IPS-11a (cell line): ENCODE results near the gene SNRPD1.
A peak's percentile ranks its signal among the peaks of the same experiment; 100 is the strongest.
"Not testable (repeated sequence)": the region's sequence is repeated elsewhere in the genome, so short reads cannot be mapped to it uniquely, and the experiment has no call there.

Experiments used
- H3K4me3 ChIP-seq: one replicate; pipeline ENCODE4 v1.5.1; 2013; ENCODE audit warnings: low read depth, low read length, control low read depth

SNRPD1 gene

DNA sequence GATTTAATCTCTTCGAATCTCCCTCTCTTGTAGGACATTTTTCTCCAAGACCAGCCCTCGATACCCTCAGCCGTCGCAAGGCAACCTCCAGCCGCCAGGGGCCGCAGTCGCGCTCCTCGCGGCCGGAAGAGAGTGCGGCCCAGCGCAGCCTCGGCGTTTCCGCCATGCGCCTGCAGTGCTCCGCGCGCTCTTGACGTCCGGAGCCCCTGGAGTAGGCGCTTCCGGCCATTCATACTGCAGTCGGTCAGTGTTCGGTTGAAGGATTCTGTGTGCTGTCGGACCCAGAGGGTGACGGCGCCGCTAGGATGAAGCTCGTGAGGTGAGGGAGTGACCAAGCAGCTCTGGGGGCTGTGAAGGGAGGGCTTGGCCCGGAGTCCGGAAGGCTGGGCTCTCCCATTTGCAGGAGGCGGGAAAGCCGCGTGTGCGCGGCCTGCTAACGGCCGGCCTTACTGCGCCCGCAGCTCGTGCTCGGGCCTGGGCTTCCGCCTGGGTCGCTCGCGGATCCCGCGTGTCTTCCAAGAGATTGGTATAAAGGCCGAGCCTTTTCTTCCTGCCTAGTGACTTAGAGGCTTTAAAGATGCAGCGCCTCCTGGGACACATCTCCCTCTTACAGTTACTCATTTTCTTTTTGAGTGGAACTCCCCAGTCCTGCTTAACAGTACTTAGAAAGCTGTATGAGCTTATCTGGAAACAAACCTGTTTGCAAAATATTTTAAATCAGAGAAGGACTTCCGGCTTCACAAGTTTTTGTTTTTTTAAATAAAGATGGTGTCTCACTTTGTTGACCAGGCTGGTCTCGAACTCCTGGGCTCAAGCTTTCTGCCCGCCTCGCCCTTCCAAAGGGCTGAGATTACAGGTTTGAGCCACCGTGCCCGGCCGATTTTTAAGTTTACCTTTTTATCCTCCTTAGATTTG lies at the start of gene SNRPD1:
Gene SNRPD1 (plus strand): TSS at position 190 of the 915 bp plus-strand sequence. CDS start 116 bp downstream, at position 306.
- peak within 1 kb of the TSS; percentile 97 for H3K4me3 ChIP-seq

DNA sequence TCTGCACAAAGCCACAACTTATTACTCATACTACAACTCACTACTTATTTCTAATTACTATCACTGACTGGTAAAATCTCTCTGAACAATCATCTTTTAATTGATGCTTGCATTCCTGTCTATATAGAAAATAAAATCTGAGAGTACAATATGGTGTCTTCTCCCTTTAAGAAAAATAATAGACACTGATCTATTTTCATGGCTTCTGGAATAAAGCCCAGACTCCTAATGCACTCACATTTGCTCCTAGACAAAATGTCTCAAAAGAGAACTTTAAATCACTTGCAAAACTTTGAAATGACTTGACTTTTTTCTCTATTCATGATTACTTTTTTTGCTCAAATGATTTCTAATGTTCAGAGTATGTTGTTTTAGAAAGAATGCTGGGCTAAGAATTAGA lies 40.3 kb upstream of the SNRPD1 start:
- no peak overlapping the region for H3K4me3 ChIP-seq

DNA sequence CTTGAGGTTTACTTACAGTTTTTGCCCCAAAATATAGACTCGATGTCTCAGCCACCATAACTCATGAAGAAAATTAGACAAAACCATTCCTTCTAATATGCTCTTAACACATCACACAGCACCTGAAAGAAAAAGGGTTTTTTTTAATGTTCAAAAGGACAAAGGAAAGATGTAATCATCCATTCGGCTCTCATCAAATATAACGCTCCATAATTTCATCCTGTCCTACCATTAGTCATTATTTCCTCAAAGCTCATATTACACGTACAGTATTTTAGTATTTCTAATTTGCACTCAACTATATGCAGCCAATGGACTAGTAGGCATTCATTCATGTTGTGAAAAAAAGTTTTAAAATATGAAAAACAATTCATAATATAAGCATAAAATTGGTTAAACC lies 36.5 kb upstream of the SNRPD1 start:
- H3K4me3 ChIP-seq = no peak overlapping the region

DNA sequence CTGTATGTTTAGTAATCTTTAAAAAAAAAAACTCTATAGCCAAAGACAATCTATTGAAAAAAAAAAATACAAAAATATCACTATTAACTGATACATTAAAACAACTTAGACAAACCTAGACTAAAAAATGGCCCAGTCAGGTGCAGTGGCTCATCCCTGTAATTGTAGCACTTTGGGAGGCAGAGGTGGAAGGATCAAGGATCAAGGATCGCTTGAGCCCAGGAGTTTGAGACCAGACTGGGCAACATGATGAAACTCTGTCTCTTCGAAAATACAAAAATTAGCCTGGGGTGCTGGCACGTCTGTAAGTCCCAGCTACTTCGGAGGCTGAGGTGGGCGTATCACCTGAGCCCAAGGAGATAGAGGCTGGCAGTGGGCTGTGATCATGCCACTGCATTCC lies 27.7 kb upstream of the SNRPD1 start:
- H3K4me3 ChIP-seq = no peak overlapping the region

DNA sequence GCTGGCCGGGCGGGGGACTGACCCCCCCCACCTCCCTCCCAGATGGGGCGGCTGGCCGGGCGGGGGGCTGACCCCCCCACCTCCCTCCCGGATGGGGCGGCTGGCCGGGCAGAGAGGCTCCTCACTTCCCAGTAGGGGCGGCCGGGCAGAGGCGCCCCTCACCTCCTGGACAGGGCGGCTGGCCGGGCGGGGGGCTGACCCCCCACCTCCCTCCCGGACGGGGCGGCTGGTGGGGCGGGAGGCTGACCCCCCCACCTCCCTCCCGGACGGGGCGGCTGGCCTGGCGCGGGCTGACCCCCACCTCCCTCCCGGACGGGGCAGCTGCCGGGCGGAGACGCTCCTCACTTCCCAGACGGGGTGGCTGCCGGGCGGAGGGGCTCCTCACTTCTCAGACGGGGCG lies 19.8 kb upstream of the SNRPD1 start:
- H3K4me3 ChIP-seq = not testable (repeated sequence)

DNA sequence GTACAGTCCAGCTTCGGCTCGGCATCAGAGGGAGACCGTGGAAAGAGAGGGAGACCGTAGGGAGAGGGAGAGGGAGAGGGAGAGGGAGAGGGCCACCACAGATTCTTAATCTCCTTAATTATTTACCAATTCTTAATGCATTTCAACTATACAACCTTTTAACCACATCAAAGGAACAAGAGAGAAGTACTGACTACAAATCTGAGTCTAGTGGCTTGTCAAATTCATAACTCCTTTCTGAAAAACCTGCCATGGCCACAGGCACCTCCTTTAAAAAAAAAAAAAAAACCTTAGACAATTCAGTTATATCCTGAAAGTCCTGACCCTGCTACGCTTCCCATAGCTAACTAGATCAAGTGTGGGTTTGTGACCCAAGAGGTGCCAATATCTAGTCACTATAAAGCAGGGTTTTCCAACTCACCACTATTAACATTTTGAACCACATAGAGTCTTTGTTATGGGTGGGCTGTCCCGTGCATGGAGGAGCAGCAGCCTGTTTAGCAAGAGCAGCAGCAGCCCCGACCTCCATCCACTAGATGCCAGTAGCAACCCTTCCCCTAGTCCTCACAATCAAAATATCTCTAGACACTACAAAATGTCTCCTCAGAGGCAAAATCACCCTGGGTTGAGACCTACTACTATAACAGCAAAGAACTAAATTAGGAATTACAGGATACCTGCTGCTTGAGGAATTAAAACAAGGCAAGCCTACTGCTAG lies 18.4 kb upstream of the SNRPD1 start:
- no peak overlapping the region for H3K4me3 ChIP-seq

DNA sequence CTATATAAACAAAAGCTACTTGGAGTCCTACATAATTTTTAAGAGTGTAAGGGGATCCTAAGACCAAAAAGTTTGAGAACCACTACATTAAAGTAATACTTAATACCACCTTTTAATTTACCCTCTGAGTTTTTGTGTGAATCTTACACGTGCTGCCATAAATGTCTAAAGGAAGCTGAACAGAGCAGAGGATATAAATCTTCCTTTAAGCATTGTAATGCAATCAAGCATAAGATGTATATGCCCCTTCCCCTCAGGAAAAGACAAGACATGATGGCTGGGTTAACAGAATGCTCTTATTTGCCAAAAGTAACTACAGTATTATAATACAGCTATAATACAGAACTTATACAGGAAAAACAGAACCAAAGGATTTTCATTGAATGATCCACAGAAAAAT lies 14.5 kb upstream of the SNRPD1 start:
- no peak overlapping the region for H3K4me3 ChIP-seq

DNA sequence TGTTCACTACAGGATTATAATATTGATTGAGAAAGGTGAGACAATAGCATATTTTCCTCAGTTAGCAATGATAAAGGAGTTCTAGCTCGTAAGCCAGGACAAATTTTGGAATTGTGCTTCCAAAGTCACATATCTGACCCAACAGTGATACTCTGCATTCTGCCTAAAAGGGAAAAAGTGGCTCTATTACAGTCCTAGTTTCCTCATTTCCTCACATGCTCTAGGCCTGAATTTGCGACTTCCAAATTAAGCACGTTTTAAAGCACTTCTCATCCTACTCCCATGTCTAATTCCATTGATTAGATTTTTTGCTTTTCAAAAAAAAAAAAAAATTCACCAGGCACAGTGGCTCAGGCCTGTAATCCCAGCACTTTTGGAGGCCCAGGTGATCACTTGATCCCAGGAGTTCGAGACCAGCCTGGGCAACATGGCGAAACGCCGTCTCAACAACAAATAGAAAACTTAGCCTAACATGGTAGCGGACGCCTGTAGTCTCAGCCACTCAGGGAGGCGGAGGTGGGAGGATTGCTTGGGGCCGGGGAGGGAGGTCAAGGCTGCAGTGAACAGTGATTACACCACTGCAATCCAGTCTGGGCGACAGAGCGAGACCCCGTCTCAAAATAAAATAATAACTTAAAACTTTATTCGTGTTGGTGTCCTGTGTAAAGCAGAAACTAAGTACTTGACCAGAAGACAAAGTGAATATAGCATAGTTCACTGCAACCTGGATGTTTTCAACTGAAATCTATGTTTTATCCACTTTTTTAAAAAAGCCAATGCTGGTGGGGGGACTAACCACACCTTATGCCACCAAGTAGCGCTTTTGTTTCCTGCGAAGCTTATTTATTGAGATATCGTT lies 13.2 kb upstream of the SNRPD1 start:
- peak overlapping the region; percentile 97 for H3K4me3 ChIP-seq

DNA sequence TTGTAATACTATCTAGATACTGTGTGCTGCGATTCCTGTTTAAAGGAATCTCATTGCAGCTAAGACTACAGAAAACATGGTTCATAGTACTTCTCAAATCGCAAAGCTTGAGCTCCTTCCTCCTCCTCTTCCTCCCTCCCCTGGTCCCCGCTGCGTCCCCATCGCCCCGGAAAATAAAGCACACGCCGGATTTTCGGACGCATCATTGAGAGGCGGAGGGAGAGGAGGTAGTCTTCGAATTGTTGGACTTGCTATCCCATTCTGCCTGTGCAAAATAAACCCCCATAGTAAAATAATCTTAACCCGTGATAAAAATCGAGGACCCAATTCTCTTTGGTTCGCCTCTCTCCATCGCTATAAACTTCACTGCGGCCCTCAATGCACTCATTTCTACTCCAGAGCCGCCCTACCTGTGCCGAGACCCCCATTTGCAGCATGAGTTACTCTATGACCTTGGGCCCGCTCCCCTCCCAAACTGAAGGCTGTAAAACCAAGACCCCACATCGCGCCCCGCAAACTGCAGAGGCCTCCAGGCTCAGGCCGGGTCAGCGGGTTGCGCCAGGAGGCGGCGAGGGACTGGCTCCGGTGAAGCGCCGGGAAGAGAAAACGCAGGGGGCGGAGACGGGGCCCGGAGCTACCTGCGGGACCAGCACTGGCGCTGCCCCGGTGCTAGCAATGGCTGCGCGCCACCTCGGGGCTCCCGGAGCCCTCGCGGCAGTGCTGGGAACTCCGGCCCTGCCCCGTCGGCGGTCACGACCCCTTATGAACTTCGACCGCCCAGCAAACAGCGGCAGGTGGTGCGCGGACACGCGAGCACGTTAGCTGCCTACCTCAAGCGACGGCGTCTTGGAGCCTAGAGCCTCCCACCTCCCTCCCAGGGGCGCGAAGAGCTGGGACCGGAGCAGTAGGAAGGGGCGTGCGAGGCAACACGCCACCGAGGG lies 12.3 kb upstream of the SNRPD1 start:
- peak overlapping the region; percentile 97 for H3K4me3 ChIP-seq

DNA sequence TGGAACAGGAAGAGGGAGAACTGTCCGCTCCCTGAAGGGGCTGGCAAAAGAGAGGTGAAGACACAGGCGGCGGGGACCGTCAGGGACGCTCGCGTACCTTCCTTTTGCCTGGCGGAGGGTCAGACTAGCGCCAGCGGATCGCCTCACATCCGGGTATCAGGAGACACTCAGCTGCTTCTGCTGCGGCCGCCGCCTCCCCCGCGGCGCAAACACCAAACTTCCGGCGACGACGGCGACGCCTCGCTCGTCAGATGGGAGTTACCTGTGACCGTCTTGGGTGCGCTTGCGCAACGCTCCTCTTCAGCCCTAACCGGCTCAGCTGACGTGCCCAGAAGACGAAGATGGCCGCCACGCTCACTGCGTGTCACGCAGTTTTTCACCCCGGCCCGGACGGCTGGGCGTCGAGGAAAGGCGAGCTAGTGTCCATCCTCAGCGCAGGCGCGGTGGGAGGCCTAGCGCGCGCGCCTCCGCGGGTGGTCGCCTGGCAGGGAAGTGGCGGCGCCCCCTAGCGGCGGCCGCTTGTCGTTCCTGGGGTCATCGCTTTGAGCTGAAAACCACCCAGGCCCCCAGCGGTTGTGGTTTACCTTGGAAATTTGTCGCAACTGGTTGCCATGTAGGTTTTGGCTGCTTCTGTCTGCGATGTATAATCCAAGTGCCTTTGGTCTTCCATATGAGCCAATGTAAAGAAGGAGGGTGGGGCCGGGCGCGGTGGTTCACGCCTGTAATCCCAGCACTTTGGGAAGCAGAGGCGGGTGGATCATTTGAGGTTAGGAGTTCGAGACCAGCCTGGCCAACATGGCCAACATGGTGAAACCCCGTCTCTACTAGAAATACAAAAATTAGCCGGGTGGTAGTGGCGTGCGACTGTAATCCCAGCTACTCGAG lies 11.3 kb upstream of the SNRPD1 start, which contains the start of gene ESCO1:
Gene ESCO1 (minus strand): TSS at position 179 of the 885 bp plus-strand sequence. CDS start 25,861 bp downstream, outside the sequence.
- peak within 1 kb of the TSS; percentile 97 for H3K4me3 ChIP-seq

DNA sequence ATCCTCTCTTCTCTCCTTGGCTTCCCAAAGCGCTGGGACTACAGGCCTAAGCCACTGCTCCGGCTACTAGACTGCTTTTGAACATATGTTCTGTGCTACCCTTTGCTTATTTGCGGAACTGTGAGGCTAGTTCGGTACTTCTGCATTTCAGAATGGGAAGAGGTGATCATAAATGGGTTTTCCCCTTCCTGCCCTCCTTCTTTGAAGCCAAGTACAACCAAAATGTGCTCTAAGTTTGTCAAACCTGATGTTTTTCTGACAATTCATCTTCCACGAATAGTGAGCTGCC lies 9.9 kb upstream of the SNRPD1 start:
- no peak overlapping the region for H3K4me3 ChIP-seq

DNA sequence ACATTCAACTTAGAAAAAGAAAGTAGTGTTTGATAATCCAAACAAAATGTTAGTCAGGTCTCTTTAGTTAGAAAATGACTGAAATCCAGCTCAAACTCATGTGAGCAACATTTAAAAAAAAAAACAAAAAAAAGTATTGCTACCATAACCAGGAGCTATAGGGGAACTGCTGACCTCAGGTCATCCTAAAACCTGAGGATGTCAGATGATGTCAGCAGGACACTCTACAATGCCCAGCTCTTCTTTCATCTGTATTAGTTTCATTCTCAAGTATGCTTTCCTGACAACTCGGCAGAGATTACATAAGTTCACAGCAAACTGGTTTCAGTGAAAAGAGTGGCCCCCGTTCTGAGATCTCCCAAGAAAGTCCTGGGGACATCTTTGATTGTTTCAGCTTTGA lies 7.4 kb upstream of the SNRPD1 start:
- H3K4me3 ChIP-seq = no peak overlapping the region

DNA sequence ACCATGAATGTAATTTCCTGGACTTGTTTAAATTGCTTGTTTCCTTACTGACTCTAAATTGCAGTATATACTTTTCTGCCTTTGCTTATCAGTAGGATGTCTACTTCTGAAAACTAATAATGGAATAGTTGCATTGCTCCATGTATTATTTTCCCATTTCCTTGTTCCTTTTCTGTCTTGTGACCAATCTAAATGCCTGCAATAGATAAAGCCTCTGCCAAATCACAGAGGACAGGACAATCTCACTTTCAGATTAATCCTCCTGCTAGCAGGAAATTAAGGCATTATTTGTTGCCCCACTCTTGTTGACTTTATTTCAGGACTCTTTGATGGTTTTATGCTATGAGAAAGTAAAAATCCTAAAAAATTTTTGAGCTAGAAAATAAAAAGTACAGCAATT lies 6.9 kb upstream of the SNRPD1 start:
- no peak overlapping the region for H3K4me3 ChIP-seq

DNA sequence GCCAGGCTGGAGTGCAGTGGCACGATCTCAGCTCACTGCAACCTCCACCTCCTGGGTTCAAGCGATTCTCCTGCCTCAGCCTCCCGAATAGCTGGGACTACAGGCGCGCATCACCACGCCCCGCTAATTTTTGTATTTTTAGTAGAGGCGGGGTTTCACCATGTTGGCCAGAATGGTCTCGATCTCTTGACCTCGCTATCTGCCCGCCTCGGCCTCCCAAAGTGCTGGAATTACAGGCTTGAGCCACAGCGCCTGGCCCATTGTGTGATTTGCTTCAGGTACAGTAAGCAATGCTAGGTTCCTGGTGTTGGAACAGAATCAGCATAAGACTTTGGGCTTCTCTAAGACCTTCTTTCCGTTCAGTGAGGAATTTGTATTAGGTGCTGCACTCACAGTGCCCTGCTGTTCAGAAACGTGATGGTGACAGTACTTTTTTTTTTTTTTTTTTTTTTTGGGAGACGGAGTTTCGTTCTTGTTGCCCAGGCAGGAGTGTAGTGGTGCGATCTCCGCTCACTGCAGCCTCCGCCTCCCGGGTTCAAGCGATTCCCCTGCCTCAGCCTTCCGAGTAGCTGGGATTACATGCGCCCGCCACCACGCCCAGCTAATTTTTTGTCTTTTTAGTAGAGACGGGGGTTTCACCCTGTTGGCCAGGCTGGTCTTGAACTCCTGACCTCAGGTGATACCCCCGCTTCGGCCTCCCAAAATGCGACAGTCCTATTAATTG lies 551 bp upstream of the SNRPD1 start:
- H3K4me3 ChIP-seq = not testable (repeated sequence)

DNA sequence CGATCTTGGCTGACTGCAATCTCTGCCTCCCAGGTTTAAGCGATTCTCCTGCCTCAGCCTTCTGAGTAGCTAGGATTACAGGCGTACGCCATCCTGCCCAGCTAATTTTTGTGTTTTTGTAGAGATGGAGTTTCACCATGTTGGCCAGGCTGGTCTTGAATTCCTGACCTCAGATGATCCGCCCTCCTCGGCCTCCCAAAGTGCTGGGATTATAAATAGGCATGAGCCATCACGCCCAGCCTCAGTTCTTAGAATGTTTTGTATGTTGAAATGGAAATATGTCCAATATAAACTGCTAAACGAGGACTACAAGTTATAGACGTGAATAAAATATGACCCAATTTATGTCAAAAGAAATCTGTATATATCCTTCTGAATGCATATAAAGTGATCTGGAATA lies 9.5 kb downstream of the SNRPD1 start:
- not testable (repeated sequence) for H3K4me3 ChIP-seq

DNA sequence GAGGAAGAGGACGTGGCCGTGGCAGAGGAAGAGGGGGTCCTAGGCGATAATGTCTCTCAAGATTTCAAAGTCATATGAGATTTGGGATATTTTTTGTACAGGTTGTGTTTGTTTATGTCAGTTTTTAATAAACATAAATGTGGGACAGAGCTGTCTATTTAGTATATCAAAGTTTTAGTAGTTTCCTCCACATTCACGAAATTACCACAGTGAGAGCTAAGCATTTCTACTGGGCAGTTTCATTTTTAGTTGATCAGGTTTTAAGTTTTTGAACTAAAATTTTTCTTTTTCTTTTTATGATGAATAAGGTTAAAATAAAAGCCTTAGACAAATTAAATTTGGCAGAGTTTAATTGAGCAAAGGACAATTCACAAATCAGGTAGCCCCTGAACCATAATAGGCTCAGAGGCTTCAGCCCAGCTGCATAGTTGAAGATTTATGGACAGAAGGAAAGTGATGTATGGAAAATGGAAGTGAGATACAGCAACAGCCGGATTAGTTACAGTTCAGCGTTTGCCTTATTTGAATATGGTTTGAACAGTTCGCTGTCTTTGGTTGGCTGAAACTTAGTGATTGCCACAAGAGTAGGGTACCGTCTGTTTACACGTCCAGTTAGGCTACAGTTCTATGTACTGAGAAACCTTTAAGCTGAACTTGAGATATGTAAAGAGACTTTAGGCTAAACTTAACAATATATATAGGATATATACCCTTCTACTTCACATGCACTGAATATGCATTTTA lies 17.1 kb downstream of the SNRPD1 start:
- no peak overlapping the region for H3K4me3 ChIP-seq

DNA sequence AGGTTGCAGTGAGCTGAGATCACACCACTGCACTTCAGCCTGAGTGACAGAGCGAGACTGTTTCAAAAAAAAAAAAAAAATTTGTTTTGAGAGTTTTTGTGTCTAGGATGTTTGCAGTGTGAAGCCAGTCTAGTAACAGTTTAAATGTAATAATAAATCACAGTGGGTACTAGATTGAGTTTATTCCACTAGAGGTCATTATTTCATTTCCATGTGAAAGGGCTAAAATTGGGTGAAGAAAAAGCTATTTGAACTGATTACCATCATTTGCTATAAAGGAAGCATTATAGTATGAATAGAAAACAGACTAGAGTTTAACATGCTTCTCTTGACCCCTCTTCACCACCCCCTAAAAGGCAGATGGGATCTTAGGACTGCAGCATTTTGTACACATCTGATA lies 20.3 kb downstream of the SNRPD1 start:
- no peak overlapping the region for H3K4me3 ChIP-seq
